GM19238 (cell line): ENCODE results near the gene IRAK3.
"Not testable (repeated sequence)": the region's sequence is repeated elsewhere in the genome, so short reads cannot be mapped to it uniquely, and the experiment has no call there.

Experiments
- DNase-seq: peaks from one replicate; pipeline ENCODE4 v3.0.0; 2011; ENCODE audit warnings: low spot score; ENCODE audit not compliant: insufficient read length

IRAK3 gene

DNA sequence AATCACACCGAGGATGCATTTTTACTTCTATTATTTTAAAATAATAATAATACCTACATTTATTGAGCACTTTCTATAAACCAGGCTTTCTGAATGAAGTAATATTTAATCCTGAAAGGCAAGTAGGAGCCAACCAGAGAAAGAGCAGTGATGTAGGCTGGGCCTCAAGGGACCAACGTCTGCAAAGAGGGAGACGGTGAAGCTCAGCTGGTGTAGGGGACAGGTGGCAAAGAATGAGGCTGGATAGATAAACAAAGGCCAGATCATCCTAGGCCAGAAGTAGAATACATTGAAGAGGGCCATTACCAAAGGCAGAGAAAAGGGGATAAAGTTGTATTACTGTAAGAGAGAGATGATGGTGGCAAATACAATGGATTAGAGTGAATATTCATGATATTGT lies 18.4 kb upstream of the IRAK3 start:
- DNase-seq: no peak

- DNase-seq: not testable (repeated sequence)
These were observed 14.4 kb upstream of the IRAK3 start for GRCh38 chr12:66174391-66175325.

DNA sequence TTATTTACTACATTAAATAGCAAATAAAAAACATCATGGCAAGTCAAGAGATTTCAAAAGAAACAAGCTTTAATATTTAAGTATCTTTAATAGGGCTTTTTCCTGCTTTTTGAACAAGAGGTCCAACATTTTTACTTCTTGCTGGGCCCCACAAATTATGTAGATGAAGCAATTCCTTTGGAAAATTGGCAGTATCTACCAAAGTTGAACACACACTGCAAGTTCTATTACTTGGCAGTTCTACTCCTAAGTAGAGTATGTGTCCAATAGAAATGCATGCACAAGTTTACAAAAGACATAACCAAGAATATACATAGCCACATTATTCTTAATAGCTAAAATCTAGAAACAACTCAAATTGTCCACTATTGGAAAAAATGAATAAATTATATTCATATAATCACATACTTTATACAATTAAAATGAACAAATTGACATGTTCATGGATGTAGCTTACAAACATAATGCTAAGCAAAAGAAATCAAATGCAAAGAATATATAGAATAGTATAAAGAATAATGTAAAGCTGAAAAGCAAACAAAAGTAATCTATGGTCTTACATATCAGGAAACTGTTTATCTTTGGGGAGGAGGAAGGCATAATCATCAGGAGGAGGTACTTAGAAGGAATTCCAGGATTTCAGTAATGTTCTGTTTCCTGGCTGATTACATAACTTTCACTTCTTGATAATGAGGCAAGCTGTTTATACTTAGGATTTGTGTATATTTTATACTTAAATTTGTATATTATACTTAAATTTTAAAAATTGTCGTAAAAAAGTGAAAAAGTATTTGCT lies 12.7 kb upstream of the IRAK3 start:
- no peak for DNase-seq

- no peak for DNase-seq
These were observed 6.1 kb upstream of the IRAK3 start for GRCh38 chr12:66182956-66183355.

DNA sequence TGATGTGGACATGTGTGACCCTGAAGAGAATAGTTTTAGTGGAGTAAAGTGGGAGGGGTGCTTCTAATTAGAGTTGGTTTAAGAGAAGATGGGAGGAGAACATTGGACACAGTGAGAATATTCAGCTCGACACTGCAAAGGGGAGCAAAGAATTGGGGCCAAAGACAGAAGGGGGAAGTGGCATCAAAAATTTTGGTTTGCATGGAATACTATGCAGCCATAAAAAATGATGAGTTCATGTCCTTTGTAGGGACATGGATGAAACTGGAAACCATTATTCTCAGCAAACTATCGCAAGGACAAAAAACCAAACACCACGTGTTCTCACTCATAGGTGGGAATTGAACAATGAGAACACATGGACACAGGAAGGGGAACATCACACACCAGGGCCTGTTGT lies 4.2 kb upstream of the IRAK3 start:
- DNase-seq: not testable (repeated sequence)

GRCh38 chr12:66187036-66187435 lies 2.0 kb upstream of the IRAK3 start:
- no peak for DNase-seq

GRCh38 chr12:66187821-66188220 lies 1.2 kb upstream of the IRAK3 start:
- no peak for DNase-seq

DNA sequence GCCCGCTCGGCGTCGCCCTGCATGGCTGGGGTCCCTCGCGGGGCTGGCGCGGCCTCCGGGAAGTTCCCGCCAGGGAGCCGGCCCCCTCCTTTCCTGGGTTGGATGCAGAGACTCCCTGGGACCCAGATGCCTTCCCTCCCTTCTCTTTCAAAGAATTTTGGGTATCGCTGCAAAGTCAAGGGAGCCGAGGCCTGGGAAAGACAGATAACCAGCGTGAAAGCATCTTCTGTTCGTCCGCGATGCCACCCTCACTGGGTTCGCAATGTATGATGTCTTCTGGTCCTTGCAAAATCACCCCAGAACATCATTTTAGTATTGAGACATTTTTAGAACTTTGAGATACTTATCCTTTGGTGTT lies 451 bp downstream of the IRAK3 start:
- DNase-seq: no peak

- no peak for DNase-seq
These were observed 875 bp downstream of the IRAK3 start for GRCh38 chr12:66189889-66190288.

- no peak for DNase-seq
These were observed 1.7 kb downstream of the IRAK3 start for GRCh38 chr12:66190519-66191370.

GRCh38 chr12:66191547-66192126 lies 2.6 kb downstream of the IRAK3 start:
- no peak for DNase-seq

GRCh38 chr12:66194122-66194521 lies 5.1 kb downstream of the IRAK3 start:
- no peak for DNase-seq

DNA sequence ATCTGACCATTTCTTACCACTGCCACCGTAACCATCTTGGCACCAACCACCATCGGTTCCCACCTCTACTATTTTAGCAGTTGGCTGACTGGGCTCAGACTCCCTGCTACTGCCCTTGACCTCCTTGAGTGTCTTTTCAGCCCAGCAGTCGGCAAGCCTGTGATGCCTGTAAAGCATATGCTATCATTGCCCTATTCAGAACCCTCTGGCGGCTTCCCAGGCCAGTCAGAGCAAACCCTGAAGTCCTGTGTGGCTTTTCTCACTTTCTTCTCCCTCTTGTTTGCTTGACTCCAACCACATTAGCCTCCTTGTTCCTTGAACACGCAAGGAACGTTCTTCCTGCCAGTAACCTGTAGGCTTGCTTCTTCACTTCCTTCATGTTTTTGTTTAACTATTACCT lies 6.2 kb downstream of the IRAK3 start:
- no peak for DNase-seq

DNA sequence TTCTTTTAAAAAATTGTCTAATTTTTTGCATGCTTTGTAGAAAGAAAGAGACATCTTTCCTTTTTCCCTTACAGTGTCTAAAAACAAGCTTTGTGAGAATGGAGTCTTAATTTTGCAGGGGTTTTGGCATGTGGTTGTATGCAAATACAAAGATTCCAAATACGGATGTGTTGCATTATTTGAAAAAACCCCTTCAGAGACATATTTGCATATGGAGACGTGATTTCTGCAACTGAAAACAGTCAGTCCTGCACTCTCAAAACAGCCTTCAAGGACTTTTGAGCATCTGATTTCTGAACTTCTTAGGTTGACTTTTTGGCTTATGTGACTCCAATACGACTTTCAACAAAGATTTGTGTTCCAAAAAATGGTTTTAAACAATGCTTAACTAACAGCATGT lies 7.8 kb downstream of the IRAK3 start:
- peak; percentile 23 for DNase-seq

GRCh38 chr12:66197495-66197921 lies 8.5 kb downstream of the IRAK3 start:
- DNase-seq: no peak

- no peak for DNase-seq
These were observed 10.1 kb downstream of the IRAK3 start for GRCh38 chr12:66199141-66199540.

- DNase-seq: no peak
These were observed 11.0 kb downstream of the IRAK3 start for GRCh38 chr12:66199831-66200509.

DNA sequence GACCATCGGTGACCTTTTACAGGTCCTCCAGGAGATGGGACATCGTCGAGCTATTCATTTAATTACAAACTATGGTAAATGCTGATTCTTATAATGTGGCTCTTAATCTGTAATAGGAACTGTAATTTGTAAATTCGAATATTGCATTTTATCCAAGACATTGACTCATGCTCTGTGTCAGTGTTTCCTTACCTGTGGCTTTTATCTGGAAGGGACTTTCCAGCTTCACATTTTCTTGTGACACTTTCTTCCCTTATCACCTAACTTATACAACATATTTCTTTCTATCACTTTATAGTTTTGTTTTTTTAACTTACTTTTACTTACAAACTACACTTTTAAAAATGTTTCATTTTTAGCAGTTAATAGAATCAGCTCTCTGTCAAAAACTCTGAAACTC lies 14.8 kb downstream of the IRAK3 start:
- no peak for DNase-seq

GRCh38 chr12:66206141-66206540 lies 17.1 kb downstream of the IRAK3 start:
- DNase-seq: no peak

DNA sequence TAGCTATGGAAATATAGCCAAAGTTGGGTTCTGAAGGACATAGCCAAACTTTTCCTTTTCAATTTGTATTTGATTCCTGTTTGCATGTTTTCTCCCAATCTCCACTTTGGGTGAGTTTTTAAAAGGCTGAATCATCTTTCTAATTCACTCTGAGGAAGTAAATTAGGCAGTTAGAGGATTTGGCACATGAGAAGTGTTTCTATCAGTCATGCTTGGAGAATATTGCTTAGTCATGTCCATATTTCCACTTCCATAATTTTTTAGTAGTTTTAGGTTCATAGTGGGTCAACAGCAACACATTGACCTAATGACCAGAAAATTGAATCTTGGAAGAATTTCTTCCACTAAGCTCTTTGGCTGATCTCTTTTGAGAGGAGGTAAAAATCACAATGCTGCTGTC lies 21.8 kb downstream of the IRAK3 start:
- no peak for DNase-seq

GRCh38 chr12:66211573-66211972 lies 22.6 kb downstream of the IRAK3 start:
- DNase-seq: not testable (repeated sequence)
